ENCODE results near the gene FARSA.

DNA sequence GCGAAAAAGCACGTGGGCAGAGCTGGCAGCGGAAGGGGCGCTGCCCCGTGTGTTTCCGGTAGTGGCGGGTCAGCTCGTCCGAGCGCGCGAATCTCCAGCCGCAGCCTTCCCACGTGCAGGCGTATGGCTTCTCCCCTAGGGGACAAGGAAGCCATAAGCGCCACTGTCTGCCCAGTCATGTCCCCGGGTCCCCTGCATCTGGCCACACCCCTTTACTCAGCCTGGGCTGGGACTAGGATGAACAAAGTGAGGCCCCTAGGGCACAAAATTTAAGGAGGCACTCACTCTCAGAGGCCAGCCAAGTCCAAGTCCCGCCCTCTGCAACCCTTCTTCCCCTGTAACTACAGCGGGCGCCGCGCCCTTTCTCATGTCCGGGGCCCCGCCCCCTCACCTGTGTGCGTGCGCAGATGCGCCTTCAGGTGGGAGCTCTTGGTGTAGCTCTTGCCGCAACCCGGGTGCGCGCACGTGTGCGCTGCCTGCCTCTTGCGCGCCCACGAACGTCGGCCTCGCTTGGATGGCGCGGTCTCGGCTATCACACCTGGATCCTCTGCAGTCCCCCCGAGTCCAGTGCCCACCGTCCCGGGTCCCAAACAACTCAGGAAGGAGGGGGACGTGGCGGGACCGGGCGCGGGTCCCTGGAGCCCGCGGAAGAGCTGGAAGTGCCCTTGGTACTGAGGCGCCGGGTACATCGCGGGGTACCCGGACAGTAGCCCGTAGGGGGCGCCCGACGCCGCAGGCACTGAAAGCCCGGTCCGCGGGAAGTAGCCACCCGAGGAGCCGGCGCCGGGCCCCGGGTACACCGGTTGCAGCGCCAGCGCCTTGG, 48.4 kb downstream of the FARSA start:
- TF ChIP-seq, protein P1, sequence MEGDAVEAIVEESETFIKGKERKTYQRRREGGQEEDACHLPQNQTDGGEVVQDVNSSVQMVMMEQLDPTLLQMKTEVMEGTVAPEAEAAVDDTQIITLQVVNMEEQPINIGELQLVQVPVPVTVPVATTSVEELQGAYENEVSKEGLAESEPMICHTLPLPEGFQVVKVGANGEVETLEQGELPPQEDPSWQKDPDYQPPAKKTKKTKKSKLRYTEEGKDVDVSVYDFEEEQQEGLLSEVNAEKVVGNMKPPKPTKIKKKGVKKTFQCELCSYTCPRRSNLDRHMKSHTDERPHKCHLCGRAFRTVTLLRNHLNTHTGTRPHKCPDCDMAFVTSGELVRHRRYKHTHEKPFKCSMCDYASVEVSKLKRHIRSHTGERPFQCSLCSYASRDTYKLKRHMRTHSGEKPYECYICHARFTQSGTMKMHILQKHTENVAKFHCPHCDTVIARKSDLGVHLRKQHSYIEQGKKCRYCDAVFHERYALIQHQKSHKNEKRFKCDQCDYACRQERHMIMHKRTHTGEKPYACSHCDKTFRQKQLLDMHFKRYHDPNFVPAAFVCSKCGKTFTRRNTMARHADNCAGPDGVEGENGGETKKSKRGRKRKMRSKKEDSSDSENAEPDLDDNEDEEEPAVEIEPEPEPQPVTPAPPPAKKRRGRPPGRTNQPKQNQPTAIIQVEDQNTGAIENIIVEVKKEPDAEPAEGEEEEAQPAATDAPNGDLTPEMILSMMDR (IDR thresholded peaks at IDR 0.05) = peak; percentile 48 to 73 (median 56)
- TF ChIP-seq POLR2A (IDR thresholded peaks at IDR 0.05) = no peak
